ENCODE data around the gene KRT7. TPM values are rescaled to one million over a fixed set of nuclear protein-coding genes. Genes with fewer than 3 reads are reported as not detected.

Gene KRT7
- total RNA-seq, 1 experiment from 2014 or later = 10.0 TPM

GRCh38 chr12:52216100-52216499 lies 16.9 kb upstream of the KRT7 start:
- WGBS (ENCODE audit: extremely low coverage, insufficient read length, low lambda C conversion rate) = no CpG with 5 or more reads among the region's 4 CpGs
- Mint-ChIP-seq H3K9me3 (no peaks in the 10 kb centered on the region), H3K4me1 (peaks cover 4 to 21% of the 10 kb centered on the region in 2 experiments), H3K4me3 (no peak overlapping the region), H3K36me3 (ENCODE audit: insufficient read depth in 1 of 3, low read depth in 3 of 3) (no peaks in the 10 kb centered on the region), H3K27ac (no peak overlapping the region), H3K27me3 (ENCODE audit: low read depth) (peaks cover 11% of the 10 kb centered on the region)
- no peak overlapping the region for H2AFZ ChIP-seq (ENCODE audit: low read length)
- H3K27ac ChIP-seq (ENCODE audit: insufficient read length, low read depth, low read length) = no peak overlapping the region
- no peak overlapping the region for H2BK120ac ChIP-seq (ENCODE audit: low read depth, low read length, poor library complexity, severe bottlenecking)
- no peak overlapping the region for H3T11ph ChIP-seq (ENCODE audit: low read length)
- no peak overlapping the region for H3K18ac ChIP-seq (ENCODE audit: insufficient read length, low read depth, low read length)
- no peak overlapping the region for H4K91ac ChIP-seq (ENCODE audit: insufficient read length, low read depth, low read length)
- H2BK20ac ChIP-seq (ENCODE audit: low read depth, low read length, poor library complexity, severe bottlenecking) = no peak overlapping the region
- no peak overlapping the region for H2AK5ac ChIP-seq (ENCODE audit: insufficient read length, low read length)
- no peak overlapping the region for H3K14ac ChIP-seq (ENCODE audit: insufficient read depth, low read length)
- H3K9me3 ChIP-seq (ENCODE audit: control insufficient read depth, low read depth, low read length) = no peaks in the 10 kb centered on the region
- H4K20me1 ChIP-seq (ENCODE audit: control insufficient read depth, insufficient read depth, insufficient read length) = no peaks in the 10 kb centered on the region
- no peak overlapping the region for H4K5ac ChIP-seq (ENCODE audit: insufficient read length, low read depth, low read length)
- H3K79me2 ChIP-seq (ENCODE audit: insufficient read depth, low read length) = no peaks in the 10 kb centered on the region
- no peaks in the 10 kb centered on the region for H3K27me3 ChIP-seq (ENCODE audit: insufficient read depth, low read length)
- no peak overlapping the region for H3K56ac ChIP-seq (ENCODE audit: insufficient read length, low read depth, low read length)
- no peak for TF ChIP-seq CTCF (conservative IDR thresholded peaks at IDR 0.05)
- H2BK12ac ChIP-seq (ENCODE audit: insufficient read length, low read depth, low read length) = no peak overlapping the region
- no peaks in the 10 kb centered on the region for H3K4me1 ChIP-seq (ENCODE audit: insufficient read depth, low read length)
- no peak overlapping the region for H2BK15ac ChIP-seq (ENCODE audit: low read depth, low read length)
- H3K23ac ChIP-seq (ENCODE audit: insufficient read length, low read depth, low read length) = no peak overlapping the region
- no peak overlapping the region for H4K8ac ChIP-seq (replicated peaks; ENCODE audit: insufficient read length, low read depth, low read length)
- no peak overlapping the region for H3K9ac ChIP-seq (ENCODE audit: extremely low read depth, insufficient read length, low read length)
- H3K4ac ChIP-seq (ENCODE audit: low read depth, low read length) = no peak overlapping the region
- no peaks in the 10 kb centered on the region for H3K79me1 ChIP-seq (ENCODE audit: insufficient read depth, low read depth, low read length, poor library complexity, severe bottlenecking)
- H3K23me2 ChIP-seq (ENCODE audit: insufficient read length, low read depth, low read length, poor library complexity, severe bottlenecking) = no peaks in the 10 kb centered on the region
- H3K4me2 ChIP-seq (ENCODE audit: insufficient read depth, insufficient read length, low read length) = no peak overlapping the region
- no peak overlapping the region for H2BK5ac ChIP-seq (ENCODE audit: insufficient read length, low read length)
- DNase-seq = no peak
